NB4 (cell line): ENCODE data around the gene LYSMD1.

Experiments
- POLR2A ChIP-seq: IDR thresholded peaks from 2 replicates; pipeline ENCODE4 v1.6.1; 2011; ENCODE audit warnings: mild to moderate bottlenecking; ENCODE audit not compliant: insufficient read length; ENCODE audit errors: extremely low read depth
- TF ChIP-seq, protein P1 (sequence below): IDR thresholded peaks from one replicate; pipeline ENCODE4 v1.5.1; 2012; ENCODE audit warnings: low read depth, low read length

DNA sequence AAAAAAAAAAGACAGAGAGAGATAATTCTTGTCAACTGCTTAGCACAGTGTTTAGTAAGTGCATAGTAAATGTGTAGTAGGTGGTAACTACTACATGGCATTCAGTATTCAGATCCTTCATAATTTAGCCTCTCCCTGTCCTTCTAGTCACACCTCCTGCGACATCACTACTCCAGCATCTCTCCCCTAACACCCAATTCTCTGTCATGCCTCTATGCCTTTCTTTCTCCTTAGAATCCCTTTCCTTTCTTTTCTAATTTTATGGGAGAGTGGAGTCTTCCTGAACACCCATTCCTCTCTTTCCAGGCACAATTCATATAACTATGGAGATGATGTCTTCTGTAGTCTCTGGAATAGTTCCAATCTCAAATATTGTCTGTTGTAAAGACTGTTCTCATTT lies 28.2 kb upstream of the LYSMD1 start:
- TF ChIP-seq POLR2A, result no peak
- TF ChIP-seq, protein P1, sequence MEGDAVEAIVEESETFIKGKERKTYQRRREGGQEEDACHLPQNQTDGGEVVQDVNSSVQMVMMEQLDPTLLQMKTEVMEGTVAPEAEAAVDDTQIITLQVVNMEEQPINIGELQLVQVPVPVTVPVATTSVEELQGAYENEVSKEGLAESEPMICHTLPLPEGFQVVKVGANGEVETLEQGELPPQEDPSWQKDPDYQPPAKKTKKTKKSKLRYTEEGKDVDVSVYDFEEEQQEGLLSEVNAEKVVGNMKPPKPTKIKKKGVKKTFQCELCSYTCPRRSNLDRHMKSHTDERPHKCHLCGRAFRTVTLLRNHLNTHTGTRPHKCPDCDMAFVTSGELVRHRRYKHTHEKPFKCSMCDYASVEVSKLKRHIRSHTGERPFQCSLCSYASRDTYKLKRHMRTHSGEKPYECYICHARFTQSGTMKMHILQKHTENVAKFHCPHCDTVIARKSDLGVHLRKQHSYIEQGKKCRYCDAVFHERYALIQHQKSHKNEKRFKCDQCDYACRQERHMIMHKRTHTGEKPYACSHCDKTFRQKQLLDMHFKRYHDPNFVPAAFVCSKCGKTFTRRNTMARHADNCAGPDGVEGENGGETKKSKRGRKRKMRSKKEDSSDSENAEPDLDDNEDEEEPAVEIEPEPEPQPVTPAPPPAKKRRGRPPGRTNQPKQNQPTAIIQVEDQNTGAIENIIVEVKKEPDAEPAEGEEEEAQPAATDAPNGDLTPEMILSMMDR, result no peak
